Stimulated activated CD4-positive, alpha-beta T cell treated with anti-CD3 and anti-CD28 coated beads, TNF-alpha, amount 100 ng/mL, for 24 hours (primary cell): ENCODE data around the gene KNSTRN.

Experiments
- DNase-seq, 3 experiments: peaks; one replicate each; pipeline ENCODE4 v3.0.0-alpha.2; 2020; ENCODE audit warnings: low read depth in 3 of 3

Gene KNSTRN

GRCh38 chr15:40429068-40429710 is 46.7 kb downstream of the KNSTRN start:
- DNase-seq, result no peak

- no peak for DNase-seq
Observed at GRCh38 chr15:40430271-40430805, 47.8 kb downstream of the KNSTRN start.

GRCh38 chr15:40435023-40435709 is 52.6 kb downstream of the KNSTRN start:
- DNase-seq, result no peak

- DNase-seq, result no peak
Observed at GRCh38 chr15:40435710-40436089, 53.2 kb downstream of the KNSTRN start.

- no peak for DNase-seq
Observed at GRCh38 chr15:40436116-40436891, 53.8 kb downstream of the KNSTRN start.

GRCh38 chr15:40436892-40437751 is 54.6 kb downstream of the KNSTRN start:
- DNase-seq, result no peak

GRCh38 chr15:40437752-40438687 is 55.5 kb downstream of the KNSTRN start:
- no peak for DNase-seq

- DNase-seq, result no peak
Observed at GRCh38 chr15:40438712-40439111, 56.2 kb downstream of the KNSTRN start.

GRCh38 chr15:40439461-40439959 is 57.0 kb downstream of the KNSTRN start:
- DNase-seq, result no peak

- DNase-seq, result peak in 1 of 3 experiments; percentile 46
Observed at GRCh38 chr15:40439960-40440742, 57.6 kb downstream of the KNSTRN start.

GRCh38 chr15:40440743-40441564 is 58.4 kb downstream of the KNSTRN start, which contains the start of gene BAHD1:
Gene BAHD1, plus strand, starts transcription at chr15:40440953. Its CDS starts 17,512 bp downstream, at chr15:40458465.
- peak; percentile 87 to 97 (median 91) for DNase-seq

GRCh38 chr15:40441565-40442531 is 59.3 kb downstream of the KNSTRN start:
- no peak for DNase-seq

GRCh38 chr15:40443255-40443654 is 60.7 kb downstream of the KNSTRN start:
- no peak for DNase-seq

- DNase-seq, result no peak
Observed at GRCh38 chr15:40443846-40444245, 61.3 kb downstream of the KNSTRN start.
